Stimulated activated CD8-positive, alpha-beta memory T cell treated with anti-CD3 and anti-CD28 coated beads, Interleukin-7, amount 100 ng/mL, for 24 hours (primary cell): Measurements from ENCODE around the gene SPRR2A.
"Not testable (repeated sequence)": the region's sequence is repeated elsewhere in the genome, so short reads cannot be mapped to it uniquely, and the experiment has no call there.

Experiments used
- DNase-seq: peaks from one replicate; pipeline ENCODE4 v3.0.0-alpha.2; 2020; ENCODE audit warnings: low read depth

SPRR2A gene

DNA sequence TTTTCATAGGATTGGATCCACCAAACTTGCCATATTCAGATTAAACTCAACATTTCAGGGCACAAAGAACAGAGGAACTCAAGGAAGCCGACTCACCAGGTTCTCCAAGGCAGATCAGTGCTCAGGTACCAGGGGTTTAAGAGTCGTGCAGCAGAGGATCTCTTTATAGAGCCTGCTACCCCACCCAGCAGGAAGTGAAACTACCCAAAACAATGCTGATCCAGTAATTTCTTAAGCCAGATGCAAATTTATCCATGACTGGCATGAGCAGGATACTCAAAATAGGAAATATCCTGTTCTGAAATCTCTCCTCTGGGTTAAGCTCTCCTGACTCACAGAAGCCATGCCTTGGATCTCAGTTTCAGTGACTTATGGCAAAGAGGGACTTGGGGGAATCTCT is at the start of gene SPRR2A:
Gene SPRR2A, minus strand, starts transcription at position 138 of the 400 bp plus-strand sequence. CDS start 777 bp downstream, outside the sequence.
- DNase-seq: no peak

DNA sequence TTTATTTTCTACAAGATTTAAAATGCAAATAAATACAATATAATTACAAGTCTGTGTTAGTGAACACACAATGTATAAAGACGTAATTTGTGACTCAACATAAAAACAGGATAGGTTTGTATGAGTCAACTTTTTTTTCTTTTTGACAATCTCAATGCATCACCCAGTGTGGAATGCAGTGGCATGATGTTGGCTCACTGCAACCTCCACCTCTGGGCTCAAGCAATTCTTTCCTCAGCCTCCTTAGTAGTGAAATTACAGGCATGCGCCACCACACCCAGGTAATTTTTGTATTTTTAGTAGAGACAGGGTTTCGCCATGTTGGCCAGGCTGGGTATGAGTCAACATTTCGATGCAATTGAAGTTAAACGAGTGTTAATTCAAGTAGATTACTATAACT is 42.9 kb upstream of the SPRR2A start:
- no peak for DNase-seq

DNA sequence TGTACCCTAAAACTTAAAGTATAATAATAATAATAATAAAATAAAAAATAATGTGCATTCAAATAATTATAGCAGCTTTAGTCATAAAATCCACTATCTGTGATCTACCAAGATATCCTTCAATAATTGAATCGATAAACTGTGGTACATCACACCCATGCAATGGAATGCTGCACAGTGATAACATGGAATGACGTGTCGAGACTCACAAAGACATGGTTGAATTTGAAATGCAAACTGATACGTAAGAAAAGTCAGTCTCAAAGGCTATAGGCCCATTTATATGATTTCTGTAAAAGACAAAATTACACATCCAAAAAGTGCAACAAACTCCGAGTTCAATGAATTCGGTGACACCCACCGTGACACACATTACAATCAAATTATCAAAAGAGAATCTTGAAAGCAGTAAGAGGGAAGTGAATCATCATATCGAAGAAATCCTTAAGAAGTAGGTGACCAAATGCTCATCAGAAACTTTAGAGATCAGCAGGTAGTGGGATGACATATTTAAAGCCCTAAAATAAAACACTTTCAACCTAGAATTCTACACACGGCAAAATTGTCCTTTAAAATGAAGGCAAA is 42.2 kb upstream of the SPRR2A start:
- no peak for DNase-seq

DNA sequence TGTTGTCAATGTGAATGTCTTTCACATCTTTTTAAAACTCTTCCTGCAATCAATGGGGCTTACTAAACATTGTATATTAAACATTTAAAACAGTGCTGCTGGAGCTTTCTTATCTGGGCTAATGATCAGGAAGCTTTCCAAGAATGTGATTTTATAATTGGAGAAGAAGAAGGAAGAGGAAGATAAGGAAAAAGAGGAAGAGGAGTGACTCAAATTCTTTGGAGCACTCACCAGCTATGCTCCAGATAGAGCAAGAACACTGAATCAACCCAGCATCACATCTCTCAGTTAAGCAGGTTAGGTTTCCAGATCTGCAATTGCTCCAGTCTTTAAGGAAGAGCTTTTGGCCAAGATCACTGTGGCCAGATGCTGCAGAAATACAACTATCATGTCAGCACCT is 38.5 kb upstream of the SPRR2A start:
- no peak for DNase-seq

DNA sequence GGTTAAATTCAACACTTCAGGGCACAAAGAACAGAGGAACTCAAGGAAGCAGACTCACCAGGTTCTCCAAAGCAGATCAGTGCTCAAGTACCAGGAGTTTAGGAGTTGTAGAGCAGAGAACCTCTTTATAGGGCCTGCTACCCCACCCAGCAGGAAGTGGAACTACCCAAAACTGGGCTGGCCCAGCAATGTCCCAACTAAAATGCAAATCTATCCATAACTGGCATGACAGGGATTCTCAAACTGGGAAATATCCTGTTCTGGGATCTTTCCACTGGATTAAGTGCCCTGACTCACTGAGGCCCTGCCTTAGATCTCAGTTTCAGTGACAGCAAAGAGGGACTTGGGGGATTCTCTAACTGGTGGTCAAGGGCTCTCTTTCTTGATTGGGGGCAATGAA is 37.1 kb upstream of the SPRR2A start, which contains the start of gene SPRR2E:
Gene SPRR2E, minus strand, starts transcription at position 101 of the 400 bp plus-strand sequence. CDS start 775 bp downstream, outside the sequence.
- DNase-seq: no peak

DNA sequence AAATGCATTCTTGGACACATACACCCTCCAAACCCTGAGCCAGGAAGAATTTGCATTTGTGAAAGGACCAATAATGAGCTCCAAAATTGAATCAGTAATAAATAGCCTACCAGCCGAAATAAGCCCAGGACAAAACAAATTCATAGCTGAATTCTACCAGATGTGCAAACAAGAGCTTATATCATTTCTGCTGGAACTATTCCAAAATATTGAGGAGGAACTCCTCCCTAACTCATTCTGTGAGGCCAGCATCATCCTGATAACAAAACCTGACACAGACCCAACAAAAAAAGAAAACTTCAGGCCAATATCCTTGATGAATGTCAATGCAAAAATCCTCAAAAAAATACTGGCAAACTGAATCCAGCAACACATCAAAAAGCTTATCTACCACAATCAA is 30.3 kb upstream of the SPRR2A start:
- no peak for DNase-seq

DNA sequence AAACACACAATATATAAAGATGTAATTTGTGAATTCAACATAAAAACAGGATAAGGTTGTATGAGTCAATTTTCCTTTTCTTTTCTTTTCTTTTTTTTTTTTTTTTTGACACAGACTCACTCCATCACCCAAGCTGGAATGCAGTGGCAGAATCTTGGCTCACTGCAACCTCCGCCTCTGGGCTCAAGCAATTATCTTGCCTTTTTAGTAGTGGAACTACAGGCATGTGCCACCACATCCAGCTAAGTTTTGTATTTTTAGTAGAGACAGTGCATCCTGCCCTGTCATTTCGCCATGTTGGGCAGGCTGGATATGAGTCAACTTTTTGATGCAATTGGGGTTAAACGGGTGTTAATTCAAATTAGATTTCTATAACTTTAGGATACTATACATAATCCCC is 24.4 kb upstream of the SPRR2A start:
- no peak for DNase-seq

DNA sequence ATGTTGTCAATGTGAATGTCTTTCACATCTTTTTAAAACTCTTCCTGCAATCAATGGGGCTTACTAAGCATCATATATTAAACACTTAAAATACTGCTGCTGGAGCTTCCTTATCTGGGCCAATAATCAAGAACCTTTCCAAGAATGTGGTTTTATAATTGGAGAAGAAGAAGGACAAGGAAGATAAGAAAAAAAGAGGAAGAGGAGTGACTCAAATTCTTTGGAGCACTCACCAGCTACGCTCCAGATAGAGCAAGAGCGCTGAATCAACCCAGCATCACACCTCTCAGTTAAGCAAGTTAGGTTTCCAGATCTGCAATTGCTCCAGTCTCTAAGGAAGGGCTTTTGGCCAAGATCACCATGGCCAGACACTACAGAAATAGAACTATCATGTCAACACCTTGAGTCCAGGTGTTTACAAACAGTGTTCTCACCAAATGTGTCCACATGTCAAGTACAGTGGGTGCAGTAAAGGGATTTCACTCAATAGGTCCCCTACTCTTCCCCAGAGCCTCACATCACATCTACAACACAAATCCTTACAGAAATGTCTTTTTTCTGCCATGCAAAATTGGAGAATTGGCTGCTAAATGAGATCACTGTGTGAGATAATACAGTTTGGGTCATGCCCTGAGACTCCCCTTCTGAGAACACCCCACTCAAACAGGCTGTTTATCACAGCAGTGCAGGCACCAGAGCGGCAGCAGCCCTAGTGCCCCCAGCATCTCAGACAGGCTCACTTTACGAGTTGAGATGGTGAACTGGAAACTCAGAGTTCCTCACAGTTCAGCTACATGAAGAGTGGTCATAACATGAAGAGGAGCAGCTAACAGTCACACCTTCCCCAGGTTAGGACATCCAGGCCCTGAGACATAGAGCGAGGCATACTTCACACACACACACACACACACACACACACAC is 15.8 kb upstream of the SPRR2A start:
- no peak for DNase-seq

DNA sequence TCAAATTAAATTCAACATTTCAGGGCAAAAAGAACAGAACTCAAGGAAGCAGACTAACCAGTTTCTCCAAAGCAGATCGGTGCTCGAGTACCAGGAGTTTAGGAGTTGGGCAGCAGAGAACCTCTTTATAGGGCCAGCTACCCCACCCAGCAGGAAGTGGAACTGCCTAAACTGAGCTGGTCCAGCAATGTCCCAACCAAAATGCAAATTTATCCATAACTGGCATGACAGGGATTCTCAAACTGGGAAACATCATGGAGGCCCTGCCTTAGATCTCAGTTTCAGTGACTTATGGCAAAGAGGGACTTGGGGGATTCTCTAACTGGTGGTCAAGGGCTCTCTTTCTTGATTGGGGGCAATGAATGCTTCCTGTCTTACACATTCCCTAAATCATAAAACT is 14.2 kb upstream of the SPRR2A start, which contains the start of gene SPRR2B:
Gene SPRR2B, minus strand, starts transcription at position 101 of the 400 bp plus-strand sequence. CDS start 772 bp downstream, outside the sequence.
- no peak for DNase-seq

DNA sequence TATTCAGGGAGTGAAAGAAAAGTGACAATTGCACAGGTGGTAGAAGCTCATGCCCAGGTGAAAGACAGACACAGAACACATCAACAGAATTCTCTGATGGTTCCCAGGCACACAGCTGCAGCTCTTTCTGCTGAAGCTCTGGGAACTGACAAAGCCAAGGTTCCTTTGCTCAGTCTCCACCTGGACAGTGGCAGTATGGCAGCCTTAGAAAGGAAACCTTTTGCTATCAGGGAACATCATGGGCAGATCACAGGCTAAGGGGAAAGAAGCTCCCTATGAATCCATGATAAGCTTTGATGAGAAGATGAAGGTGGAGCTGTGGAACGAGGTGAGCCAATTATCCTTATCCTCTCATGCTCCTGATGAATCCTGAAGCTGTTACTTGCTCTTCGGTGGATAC is 12.9 kb upstream of the SPRR2A start:
- DNase-seq: no peak

DNA sequence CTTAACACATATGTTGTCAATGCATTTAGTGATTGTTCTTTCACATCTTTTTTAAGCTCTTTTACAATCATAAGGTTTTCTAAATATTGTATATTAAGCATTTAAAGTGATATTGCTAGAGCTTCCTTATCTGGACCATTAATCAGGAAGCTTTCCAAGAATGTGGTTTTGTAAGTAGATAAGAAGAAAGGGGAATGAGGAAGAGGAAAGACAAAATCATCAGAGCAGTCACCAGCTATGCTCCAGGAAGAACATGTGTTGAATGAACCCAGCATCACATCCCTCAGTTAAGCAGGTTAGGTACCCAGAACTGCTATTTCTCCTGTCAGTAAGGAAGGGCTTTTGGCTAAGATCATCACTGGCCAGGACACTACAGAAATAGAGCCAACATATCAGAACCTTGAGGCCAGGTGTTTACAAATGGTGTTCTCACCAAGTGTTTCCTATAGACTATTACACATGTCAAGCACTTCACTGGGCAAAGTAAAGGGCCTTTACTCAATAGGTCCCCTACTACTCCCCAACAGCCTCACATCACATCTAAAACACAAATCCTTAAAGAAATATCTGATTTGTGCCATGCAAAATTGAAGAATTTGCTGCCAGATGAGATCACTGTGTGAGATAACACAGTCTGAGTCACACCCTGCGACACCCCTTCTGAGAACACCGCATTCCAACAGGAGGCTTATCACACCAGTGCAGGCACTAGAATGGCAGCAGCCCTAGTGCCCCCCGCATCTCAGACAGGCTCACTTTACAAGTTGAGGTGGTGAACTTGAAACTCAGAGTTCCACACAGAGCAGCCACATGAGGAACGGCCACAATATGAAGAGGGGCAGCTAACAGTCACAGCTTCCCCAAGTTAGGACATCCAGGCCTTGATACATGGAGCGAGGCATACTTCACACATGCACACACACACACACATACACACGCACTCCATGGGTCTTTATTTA is 1.8 kb upstream of the SPRR2A start:
- DNase-seq: no peak

DNA sequence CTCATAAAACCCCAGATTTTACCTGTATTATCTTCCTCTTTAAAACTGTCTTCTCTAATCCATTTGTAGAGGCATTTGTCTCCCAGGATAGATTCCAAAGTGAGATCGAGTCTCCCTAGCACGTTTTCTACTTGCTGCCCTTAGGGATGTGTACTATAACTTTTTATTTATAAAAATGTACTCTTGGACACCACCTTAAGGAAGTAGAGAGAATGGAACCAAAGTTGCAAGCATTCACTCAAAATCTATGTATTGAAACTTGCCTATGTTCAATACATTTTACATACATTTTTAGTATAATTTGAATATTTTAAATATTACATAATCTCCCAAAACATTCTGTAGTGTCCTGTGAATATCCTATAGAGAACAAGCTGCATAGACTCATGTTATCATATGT is 842 bp upstream of the SPRR2A start:
- no peak for DNase-seq

DNA sequence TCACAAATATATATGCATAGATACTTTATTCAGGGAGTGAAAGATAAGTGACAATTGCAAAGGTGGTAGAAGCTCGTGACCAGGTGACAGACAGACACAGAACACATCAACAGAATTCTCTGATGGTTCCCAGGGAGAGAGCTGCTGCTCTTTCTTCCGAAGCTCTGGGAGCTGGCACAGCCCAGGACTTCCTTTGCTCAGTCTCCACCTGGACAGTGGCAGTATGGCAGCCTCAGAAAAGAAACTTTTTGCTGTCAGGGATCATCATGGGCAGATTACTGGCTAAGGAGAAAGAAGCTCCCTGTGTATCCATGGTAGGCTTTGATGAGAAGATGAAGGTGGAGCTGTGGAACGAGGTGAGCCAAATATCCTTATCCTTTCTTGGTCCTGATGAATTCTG is 1.2 kb downstream of the SPRR2A start:
- not testable (repeated sequence) for DNase-seq

DNA sequence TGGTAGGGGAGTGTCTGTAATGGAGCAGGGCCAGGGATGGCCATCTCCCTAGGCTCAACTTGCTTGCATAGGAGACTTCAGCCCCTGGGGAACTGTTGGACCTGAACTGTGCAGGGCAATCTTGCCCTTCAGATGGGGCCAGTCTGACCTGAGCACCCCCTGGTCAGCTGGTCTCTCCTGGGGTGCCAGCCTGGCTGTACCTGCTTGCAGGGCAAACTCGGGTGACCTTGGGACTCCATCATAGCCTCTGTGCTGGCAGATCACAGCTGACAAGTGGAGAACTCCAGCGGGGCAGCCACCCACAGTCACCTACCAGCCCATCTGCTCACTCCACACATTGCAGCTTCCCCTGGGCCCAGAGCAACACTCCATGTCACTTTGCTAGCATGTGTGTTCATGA is 8.1 kb downstream of the SPRR2A start:
- DNase-seq: no peak

DNA sequence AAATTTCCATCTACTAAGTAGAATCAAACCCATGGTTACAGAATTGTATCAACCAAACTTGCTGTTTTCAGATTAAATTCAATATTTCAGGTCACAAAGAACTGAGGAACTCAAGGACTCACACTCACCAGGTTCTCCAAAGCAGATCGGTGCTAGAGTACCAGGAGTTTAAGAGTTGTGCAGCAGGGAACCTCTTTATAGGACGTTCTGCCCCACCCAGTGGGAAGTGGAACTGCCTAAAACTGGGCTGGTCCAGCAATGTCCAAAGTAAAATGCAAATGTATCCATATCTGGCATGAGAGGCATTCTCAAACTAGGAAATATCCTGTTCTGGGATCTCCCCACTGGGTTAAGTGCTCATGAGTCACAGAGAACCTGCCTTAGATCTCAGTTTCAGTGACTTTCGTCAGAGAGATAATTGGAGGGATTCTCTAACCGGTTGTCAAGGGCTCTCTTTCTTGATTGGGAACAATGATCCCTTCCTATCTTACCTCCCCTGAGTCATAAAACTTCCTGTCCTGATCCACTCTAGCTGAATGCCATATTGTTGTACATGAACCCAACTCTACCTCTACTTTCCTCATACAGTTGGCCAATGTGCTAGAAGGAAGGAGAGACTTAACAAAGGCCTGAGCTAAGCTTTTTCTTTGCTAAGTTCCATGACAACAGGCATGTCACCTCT is 16.2 kb downstream of the SPRR2A start, which contains the start of gene SPRR2D:
Gene SPRR2D, minus strand, starts transcription at position 171 of the 682 bp plus-strand sequence. CDS start 774 bp downstream, outside the sequence.
- no peak for DNase-seq

DNA sequence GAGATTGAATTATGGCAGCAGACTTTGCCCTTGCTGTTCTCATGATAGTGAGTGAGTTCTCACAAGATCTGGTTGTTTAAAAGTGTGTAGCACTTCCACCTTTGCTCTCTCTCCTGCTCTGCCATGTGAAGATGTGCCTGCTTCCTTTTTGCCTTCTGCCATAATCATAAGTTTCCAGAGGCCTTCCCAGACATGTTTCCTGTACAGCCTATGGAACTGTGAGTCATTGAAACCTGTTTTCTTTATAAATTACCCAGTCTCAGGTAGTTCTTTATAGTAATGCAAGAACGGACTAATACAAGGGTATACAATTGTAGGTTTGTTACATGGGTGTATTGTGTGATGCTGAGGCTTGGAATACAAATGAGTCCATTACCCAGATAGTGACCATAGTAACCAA is 22.1 kb downstream of the SPRR2A start:
- no peak for DNase-seq

DNA sequence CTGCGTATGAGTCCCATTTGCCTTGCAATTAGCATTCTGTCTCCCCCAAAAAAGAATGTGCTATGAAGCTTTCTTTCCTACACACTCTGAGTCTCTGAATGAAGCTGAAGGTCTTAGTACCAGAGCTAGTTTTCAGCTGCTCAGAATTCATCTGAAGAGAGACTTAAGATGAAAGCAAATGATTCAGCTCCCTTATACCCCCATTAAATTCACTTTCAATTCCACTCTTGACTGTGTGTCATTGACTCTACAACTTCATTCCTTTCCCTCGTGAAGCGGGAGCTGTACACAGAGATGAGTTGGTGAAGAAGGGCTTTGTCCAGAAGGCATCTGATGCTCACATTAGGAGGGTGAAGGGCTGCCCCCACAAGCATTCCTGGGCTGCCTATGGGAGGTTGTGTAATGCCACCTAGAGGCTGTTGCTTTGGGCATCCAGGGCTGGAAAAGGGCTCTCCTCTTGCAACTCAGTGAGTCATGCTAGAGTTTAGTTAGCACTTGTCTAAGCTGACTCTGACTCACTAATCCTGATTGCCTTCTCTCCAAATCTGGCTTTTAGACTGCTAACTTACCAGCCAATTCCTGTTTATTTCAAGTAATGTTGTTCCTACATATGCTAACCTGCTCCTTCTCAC is 24.5 kb downstream of the SPRR2A start:
- no peak for DNase-seq

DNA sequence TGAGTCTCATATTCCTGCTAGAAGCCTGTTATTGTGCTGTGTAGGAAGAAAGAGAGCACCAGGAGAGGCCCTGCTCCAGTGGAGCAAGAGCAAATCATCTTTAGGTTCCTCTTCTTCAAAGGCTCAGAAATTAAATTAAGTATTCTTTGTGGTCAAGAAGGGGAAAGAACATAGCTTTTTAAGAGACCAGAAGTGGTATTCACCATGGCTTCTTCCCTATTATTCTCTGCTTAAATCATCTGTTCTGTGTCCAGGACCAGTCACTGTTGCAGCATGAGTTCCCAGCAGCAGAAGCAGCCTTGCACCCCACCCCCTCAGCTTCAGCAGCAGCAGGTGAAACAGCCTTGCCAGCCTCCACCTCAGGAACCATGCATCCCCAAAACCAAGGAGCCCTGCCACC is 25.2 kb downstream of the SPRR2A start:
- DNase-seq: no peak

DNA sequence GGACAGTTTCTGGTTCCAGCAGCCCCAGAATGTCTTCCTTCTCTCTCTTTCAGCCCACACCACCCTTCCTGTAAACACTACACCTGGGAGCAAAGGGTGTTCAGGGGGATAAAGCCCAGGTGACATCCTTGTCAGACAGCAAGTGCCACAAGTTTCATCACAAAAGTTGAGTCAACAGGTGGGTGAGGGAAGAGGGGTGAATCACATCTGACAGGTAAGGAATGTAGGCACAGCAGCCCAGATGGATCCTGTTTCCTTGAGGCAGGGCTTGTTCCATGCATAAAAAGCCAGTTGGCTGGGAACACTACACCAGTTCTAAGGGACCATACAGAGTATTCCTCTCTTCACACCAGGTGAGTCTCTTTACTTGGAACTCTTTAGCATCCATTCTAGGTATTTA is 26.4 kb downstream of the SPRR2A start, which contains the start of gene SPRR1B:
Gene SPRR1B, plus strand, starts transcription at position 309 of the 400 bp plus-strand sequence. CDS start 1,143 bp downstream, outside the sequence.
- no peak for DNase-seq

DNA sequence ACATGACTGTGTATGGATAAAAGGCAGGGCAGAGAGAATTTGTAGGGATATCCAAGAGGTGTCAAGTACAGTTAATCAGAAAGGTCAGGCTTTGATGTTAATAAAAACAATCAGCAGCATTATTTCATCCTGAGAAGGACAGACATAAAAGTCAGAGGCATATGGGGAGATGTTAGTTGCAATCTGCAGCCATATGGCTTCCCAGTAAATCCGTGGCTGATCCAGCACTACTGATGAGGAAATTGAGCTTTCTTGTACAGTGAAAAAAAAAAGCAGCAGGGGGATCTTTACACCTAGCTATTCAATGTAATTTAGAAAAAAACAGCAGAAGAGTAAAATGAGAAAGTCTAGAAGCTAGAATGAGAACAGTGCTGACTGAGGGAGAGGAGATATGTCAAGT is 28.5 kb downstream of the SPRR2A start:
- no peak for DNase-seq

DNA sequence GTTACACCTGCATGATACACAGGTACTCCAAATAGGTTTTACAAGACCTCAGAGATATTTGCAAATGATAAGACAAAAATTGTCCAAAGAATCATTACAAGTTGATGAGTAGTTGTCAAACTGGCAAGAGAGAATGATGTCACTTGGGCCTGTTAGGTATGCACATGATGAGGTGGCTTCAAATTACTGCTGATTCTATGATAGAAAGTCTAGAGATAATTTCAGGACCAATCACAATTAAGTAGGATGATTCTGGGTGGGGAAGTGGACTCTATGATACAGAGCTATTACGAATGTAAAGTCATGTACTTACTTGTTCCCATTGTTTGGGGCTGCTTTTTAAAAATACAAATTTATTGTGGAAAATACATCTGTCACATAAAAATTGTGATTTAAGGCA is 31.5 kb downstream of the SPRR2A start:
- no peak for DNase-seq
